ENCODE data around the gene LYRM7.
"Not testable (repeated sequence)": the region's sequence is repeated elsewhere in the genome, so short reads cannot be mapped to it uniquely, and the experiment has no call there.

LYRM7 gene

DNA sequence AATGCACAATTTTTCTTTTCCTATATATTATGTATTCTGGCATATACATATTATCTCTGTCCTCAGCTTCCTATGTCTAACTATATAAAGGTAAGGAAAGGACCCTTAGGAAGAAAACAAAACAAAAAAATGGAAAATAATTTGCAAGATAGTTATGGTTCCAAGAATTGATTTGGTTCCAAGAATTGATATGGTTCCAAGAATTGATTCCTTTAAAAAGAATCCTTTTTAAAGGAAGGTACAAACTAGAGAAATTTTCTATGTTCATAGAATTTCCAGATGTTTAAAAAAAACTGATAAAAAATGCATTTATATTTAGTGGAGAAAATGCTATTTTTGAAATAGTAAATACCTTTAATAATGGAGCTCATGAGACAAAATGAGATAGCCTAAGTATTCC is 12.1 kb downstream of the LYRM7 start:
- DNase-seq: no peak

GRCh38 chr5:131185523-131186104 is 14.9 kb downstream of the LYRM7 start:
- no peak for DNase-seq

DNA sequence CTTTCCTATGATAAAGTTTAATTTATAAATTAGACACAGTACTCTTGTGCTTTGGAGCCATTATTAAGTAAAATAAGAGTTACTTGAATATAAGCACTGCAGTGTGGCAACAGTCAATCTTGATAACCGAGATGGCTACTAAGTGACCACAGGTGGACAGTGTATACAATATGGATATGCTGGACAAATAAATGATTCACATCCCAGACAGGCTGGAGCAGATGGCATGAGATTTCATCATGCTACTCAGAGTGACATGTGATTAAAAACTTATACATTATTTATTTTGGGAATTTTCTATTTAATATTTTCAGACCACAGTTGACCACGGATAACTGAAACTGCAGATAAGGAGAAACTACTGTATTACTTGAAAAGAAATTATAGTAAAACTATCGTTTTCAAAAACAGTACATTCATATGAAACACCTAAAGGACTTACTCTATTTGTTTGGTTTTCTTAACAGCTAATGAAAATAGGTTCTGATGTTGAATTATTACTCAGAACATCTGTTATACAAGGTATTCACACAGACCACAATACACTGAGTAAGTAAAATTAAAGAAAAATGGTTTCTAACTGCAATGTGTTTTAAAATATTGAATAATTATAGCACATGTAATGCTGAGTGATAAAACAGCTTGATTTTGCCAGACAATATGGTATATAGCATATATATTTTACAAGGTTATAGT is 16.0 kb downstream of the LYRM7 start:
- DNase-seq: no peak

GRCh38 chr5:131193106-131193505 is 22.4 kb downstream of the LYRM7 start:
- DNase-seq: no peak

DNA sequence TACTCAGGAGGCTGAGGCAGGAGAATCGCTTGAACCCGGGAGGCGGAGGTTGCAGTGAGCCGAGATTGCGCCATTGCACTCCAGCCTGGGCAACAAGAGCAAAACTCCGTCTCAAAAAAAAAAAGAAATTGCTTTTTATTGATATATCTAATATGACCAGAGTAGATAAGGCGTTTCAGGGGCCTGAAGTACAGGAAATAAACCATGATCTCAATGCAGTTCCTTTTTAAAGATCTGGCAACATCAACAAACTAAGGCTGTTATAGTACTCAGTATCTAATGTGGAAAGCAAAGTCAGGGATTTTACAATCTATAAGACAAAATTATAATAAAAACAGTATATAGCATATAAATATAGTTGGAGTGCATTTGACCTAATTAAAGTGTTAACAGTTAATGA is 23.2 kb downstream of the LYRM7 start:
- DNase-seq: not testable (repeated sequence)

DNA sequence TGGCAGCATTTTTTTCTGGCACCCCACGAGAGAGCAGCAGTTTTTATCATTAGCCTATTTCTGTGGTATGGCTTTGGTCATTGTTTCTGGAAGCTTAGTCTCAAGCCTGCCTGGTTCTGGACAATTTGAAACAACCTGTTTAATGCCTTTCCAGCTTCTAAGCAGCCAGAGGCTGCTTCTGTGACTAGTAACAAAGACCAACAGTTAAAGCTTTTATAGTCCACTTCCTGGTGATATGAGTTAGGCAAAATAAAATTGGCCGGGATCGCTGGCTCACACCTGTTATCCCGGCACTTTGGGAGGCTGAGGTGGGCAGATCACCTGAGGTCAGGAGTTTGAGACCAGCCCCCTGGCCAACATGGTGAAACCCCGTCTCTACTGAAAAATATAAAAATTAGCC is 24.0 kb downstream of the LYRM7 start:
- DNase-seq: no peak

DNA sequence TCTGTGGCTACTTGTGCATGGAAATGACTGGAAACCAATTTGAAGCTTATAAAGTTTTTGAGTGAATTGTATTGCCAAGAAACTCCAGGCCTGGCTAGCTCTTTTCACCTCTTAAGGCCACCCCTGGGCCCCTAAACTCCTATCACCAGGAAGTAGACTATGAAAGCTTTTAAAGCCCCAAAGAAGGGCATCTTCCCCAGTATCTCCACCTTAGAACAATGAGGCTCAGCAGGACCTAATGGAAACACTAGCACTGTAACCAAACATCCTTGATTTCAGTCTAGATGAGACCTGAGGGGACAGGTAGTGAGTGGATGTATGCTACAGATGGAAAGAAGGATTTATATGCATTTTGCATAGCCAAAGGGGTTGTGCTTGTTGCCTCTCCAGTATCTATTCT is 25.0 kb downstream of the LYRM7 start:
- DNase-seq: no peak

DNA sequence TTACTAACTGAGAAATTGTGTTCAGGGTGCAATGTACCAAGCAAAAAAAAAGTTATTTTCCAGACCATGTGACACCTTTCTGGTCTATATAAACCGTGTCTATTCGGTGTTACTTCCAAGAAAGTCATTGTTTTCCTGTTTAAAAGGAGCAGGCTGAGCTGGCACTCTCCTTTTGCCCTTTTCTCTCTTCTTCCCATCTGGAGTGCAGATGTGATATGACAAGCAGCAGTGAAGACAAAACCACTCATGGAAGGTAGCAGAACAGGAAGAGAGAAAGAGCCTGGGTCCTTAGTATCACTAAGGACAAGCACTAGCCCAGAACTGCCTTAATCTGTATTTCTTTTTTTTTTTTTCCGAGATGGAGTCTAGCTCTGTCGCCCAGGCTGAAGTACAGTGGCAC is 25.6 kb downstream of the LYRM7 start:
- DNase-seq: no peak

DNA sequence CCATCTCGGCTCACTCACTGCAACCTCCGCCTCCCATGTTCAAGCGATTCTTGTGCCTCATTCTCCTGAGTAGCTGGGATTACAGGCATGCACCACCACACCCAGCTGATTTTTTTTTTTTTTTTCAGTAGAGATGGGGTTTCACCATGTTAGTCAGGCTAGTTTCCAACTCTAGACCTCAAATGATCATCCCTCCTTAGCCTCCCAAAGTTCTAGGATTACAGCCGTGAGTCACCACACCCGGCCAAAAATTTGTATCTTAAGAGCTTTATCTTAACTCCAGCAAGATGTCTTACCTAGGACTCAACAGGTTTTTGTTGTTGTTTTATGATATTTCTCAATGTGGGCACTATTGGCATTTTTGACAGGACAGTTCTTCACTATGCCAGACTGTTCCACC is 27.9 kb downstream of the LYRM7 start:
- no peak for DNase-seq

GRCh38 chr5:131200560-131200959 is 29.8 kb downstream of the LYRM7 start:
- no peak for DNase-seq

DNA sequence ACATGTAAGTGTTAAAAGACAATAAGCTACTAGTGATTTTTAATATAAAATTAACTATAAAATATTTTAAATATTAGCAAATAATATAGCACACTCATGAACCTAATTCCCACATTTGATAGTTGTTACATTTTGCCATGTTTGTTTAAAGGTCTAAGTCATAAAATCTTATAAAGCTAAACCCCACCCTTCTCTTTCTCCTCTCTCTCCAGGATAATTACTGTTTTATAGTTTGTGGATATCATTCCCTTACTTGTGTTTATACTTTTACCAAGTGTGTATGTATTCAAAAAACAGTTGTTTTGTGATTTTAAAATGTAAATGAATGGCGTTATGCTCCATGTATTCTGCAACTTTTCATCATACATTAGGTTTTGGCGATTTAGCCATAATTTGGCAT is 34.2 kb downstream of the LYRM7 start:
- no peak for DNase-seq

- no peak for DNase-seq
These were observed 35.3 kb downstream of the LYRM7 start for GRCh38 chr5:131206061-131206460.

DNA sequence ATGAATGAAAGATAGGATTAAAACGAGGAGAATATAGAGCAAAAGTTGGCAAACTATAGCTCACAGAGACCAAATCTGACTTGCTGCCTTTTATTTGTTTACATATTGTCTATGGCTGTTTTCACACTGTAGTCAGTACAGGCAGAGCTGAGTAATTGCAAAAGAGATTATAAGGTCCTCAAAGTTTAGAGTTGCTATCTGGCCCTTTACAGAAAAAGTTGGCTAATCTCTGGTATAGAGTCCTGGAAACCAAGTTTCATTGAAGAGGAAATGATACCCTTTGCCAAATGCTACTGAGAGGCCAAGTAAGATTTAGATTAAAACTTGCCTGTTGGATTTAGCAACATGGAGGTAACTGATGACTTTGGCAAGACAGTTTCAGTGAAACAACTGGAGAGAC is 36.0 kb downstream of the LYRM7 start:
- no peak for DNase-seq

GRCh38 chr5:131209175-131209505 is 38.4 kb downstream of the LYRM7 start:
- no peak for DNase-seq

DNA sequence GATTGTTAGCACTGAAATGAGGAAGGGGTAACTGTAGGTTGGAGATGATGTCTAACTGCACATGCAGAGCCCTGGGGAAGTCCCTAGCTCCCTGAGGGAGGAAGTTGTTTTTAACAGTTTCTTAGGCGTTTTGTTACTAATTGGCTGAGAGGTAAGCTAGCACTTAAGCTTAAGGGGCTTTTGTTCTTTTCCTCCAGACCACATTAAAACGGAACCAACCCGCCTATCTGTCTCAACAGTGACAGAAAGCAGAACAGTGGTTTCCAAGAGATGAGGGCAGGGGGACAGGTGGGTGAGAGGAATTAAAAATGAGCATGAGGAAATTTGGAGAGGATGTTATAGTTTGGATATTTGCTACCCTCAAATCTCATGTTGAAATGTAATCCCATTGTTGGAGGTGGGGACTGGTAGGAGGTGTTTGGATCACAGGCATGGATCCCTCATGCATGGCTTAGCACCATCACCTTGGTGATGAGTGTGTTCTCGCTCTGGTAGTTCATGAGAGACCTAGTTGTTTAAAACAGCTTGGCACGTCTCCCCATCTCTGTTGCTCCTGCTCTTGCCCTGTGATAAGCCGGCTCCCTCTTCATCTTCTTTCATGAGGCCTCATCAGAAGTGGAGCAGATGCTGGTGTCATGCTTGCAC is 38.9 kb downstream of the LYRM7 start:
- no peak for DNase-seq

DNA sequence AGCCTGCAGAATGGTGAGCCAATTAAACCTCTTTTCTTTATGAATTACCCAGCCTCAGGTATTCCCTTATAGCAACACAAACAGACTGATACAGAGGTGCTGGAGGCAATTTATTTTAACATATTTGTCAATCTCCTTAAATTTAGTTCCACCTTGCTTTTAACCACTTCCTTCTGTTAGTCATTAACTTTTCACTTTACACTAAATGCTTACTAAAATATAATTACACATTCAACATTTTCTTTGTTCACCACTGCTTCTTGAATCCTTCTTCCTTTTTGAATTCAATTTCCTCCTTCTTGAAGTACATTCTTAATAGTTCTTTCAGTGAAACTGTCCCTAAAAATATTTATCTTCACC is 39.4 kb downstream of the LYRM7 start:
- DNase-seq: no peak

GRCh38 chr5:131211669-131212068 is 40.9 kb downstream of the LYRM7 start:
- no peak for DNase-seq

DNA sequence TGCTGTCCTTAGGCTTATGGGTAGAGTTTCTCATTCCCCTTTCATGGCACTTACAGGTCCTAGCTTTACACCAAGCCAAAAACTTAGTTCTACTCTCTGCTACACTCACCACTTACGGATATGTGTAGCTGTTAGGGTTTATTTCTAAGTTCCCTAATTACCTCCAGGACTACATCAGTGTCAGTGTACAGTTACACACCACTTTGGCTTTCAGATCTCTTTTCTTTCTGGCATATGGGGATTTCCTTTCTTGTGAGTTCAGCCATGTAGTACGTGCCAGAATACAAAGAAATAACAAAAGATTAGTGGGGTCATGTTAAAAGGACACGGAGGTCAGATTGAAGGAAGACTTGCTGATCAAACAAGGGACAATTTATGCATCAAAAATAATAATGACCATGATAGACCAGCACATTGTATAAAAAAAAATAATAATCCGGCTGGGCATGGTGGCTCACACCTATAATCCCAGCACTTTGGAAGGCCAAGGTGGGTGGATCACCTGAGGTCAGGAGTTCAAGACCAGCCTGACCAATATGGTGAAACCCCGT is 41.8 kb downstream of the LYRM7 start:
- DNase-seq: no peak

GRCh38 chr5:131214609-131215227 is 44.0 kb downstream of the LYRM7 start:
- DNase-seq: no peak

GRCh38 chr5:131217791-131218190 is 47.0 kb downstream of the LYRM7 start:
- DNase-seq: no peak

DNA sequence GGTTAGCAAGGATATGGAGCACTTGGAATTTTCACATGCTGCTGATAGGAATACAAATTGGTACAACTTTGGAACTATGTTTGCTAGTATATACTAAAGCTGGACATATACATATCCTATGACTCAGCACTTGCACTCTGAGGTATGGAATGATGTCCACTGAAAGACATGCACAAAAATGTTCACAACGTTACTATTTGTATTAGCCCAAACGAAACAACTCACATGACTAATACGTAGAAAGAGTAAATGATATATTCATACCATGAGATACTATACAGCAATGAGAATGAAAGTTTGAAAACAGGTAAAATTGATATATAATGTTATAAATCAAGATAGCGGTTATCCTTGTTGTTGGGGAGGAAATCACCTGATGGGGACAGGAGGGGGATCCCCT is 47.6 kb downstream of the LYRM7 start:
- no peak for DNase-seq

DNA sequence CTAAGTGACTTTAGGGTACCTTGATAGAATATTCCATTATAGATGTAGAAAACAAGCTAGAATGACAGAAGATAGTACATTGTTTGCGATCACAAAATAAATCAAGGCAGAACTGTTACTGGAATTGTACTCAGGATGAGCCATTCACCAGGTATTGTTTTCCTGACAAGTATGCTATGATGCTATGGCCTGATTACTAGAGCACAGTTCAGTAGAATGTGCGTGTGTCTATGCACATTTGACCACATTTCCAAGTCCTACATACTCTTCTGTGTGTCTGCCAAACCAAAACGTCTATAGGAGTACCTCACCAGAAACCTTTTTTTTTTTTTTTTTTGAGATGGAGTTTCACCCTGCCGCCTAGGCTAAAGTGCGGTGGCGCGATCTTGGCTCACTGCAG is 49.8 kb downstream of the LYRM7 start:
- no peak for DNase-seq

- no peak for DNase-seq
These were observed 50.4 kb downstream of the LYRM7 start for GRCh38 chr5:131221008-131221703.

GRCh38 chr5:131221888-131222287 is 51.1 kb downstream of the LYRM7 start:
- no peak for DNase-seq
